HG03457 (cell line): ENCODE results near the gene CCDC192.
A peak's percentile ranks its signal among the peaks of the same experiment; 100 is the strongest.
"Not testable (repeated sequence)": the region's sequence is repeated elsewhere in the genome, so short reads cannot be mapped to it uniquely, and the experiment has no call there.

Experiments
- ATAC-seq: cut with Tn5 transposase; IDR thresholded peaks from one replicate; pipeline ENCODE4 v1.9.1; 2021; ENCODE audit warnings: moderate number of reproducible peaks; ENCODE audit not compliant: unreplicated experiment

The CCDC192 gene

GRCh38 chr5:127839496-127840197 lies 136.5 kb downstream of the CCDC192 start:
- peak; percentile 68 for ATAC-seq

GRCh38 chr5:127840198-127840524 lies 137.0 kb downstream of the CCDC192 start:
- ATAC-seq: peak; percentile 32

- ATAC-seq: no peak
Observed at GRCh38 chr5:127840809-127841208, 137.6 kb downstream of the CCDC192 start.

- ATAC-seq: no peak
Observed at GRCh38 chr5:127844581-127845021, 141.4 kb downstream of the CCDC192 start.

- ATAC-seq: no peak
Observed at GRCh38 chr5:127846884-127847283, 143.7 kb downstream of the CCDC192 start.

- not testable (repeated sequence) for ATAC-seq
Observed at GRCh38 chr5:127847641-127848040, 144.4 kb downstream of the CCDC192 start.

GRCh38 chr5:127848098-127848497 lies 144.9 kb downstream of the CCDC192 start:
- ATAC-seq: no peak

- ATAC-seq: no peak
Observed at GRCh38 chr5:127849408-127849807, 146.2 kb downstream of the CCDC192 start.

- ATAC-seq: no peak
Observed at GRCh38 chr5:127849891-127850290, 146.7 kb downstream of the CCDC192 start.

- no peak for ATAC-seq
Observed at GRCh38 chr5:127851964-127852363, 148.8 kb downstream of the CCDC192 start.

- no peak for ATAC-seq
Observed at GRCh38 chr5:127854520-127854919, 151.3 kb downstream of the CCDC192 start.

GRCh38 chr5:127856292-127856691 lies 153.1 kb downstream of the CCDC192 start:
- ATAC-seq: no peak

GRCh38 chr5:127858116-127858784 lies 155.1 kb downstream of the CCDC192 start:
- no peak for ATAC-seq

GRCh38 chr5:127860291-127860690 lies 157.1 kb downstream of the CCDC192 start:
- no peak for ATAC-seq

GRCh38 chr5:127863161-127863560 lies 160.0 kb downstream of the CCDC192 start:
- no peak for ATAC-seq

GRCh38 chr5:127863610-127864395 lies 160.6 kb downstream of the CCDC192 start:
- ATAC-seq: no peak

- ATAC-seq: no peak
Observed at GRCh38 chr5:127864511-127864910, 161.3 kb downstream of the CCDC192 start.

- no peak for ATAC-seq
Observed at GRCh38 chr5:127865273-127865672, 162.1 kb downstream of the CCDC192 start.

- peak; percentile 68 for ATAC-seq
Observed at GRCh38 chr5:127867022-127867783, 164.0 kb downstream of the CCDC192 start.

GRCh38 chr5:127870914-127871313 lies 167.7 kb downstream of the CCDC192 start:
- ATAC-seq: peak; percentile 52
